OCI-LY1 (cell line): Measurements from ENCODE around the gene HECA.

Experiments used
- H2AFZ ChIP-seq: fragments of 200-600 bp; sonication (generic), shearing (Covaris generic); 2 replicates; pipeline ENCODE4 v1.6.0; 2014; ENCODE audit warnings: antibody characterized with exemption, mild to moderate bottlenecking, low read length
- H3F3A ChIP-seq: fragments of 200-600 bp; sonication (generic), shearing (Covaris generic); 2 replicates; pipeline ENCODE4 v1.6.0; 2014; ENCODE audit warnings: mild to moderate bottlenecking, antibody characterized with exemption, low read length, moderate library complexity; ENCODE audit not compliant: insufficient read depth
- H3K27ac ChIP-seq: fragments of 200-600 bp; sonication (generic); 2 replicates; pipeline ENCODE4 v1.5.1; 2014; ENCODE audit warnings: low read length, mixed run types, mild to moderate bottlenecking, low read depth; ENCODE audit not compliant: poor library complexity, severe bottlenecking
- H3K27me3 ChIP-seq: fragments of 200-600 bp; sonication (generic); 2 replicates; pipeline ENCODE4 v1.6.0; 2014; ENCODE audit warnings: antibody characterized with exemption, mild to moderate bottlenecking, low read length, moderate library complexity; ENCODE audit not compliant: insufficient read depth
- H3K36me3 ChIP-seq: fragments of 200-600 bp; sonication (generic); 2 replicates; pipeline ENCODE4 v1.6.1; 2014; ENCODE audit warnings: mild to moderate bottlenecking, antibody characterized with exemption, low read length, moderate library complexity, mixed read lengths; ENCODE audit not compliant: insufficient read depth
- H3K4me1 ChIP-seq: fragments of 200-600 bp; sonication (generic); 2 replicates; pipeline ENCODE4 v1.5.1; 2014; ENCODE audit warnings: mild to moderate bottlenecking, low read length, moderate library complexity; ENCODE audit not compliant: insufficient read depth, severe bottlenecking
- H3K4me2 ChIP-seq: fragments of 200-600 bp; sonication (generic), shearing (Covaris generic); 2 replicates; pipeline ENCODE4 v1.6.1; 2014; ENCODE audit warnings: low read length
- H3K4me3 ChIP-seq: fragments of 200-600 bp; sonication (generic); 2 replicates; pipeline ENCODE4 v1.5.1; 2014; ENCODE audit warnings: low read length, low read depth, mild to moderate bottlenecking, mixed read lengths; ENCODE audit not compliant: poor library complexity, severe bottlenecking
- H3K79me2 ChIP-seq: fragments of 200-600 bp; shearing (Covaris generic); 2 replicates; pipeline ENCODE4 v1.6.1; 2016; ENCODE audit warnings: mixed run types, low read length, mixed read lengths; ENCODE audit not compliant: insufficient read depth
- H3K9ac ChIP-seq: fragments of 200-600 bp; sonication (generic), shearing (Covaris generic); 2 replicates; pipeline ENCODE4 v1.6.1; 2014; ENCODE audit warnings: mild to moderate bottlenecking, low read length, mixed read lengths
- H3K9me2 ChIP-seq: fragments of 200-600 bp; sonication (generic), shearing (Covaris generic); 2 replicates; pipeline ENCODE4 v1.6.1; 2014; ENCODE audit warnings: low read depth, mild to moderate bottlenecking, low read length, mixed read lengths
- H3K9me3 ChIP-seq: fragments of 200-600 bp; shearing (Covaris generic); 2 replicates; pipeline ENCODE4 v1.6.1; 2014; ENCODE audit warnings: low read length, mixed read lengths
- H4K20me1 ChIP-seq: fragments of 200-600 bp; sonication (generic), shearing (Covaris generic); 2 replicates; pipeline ENCODE4 v1.6.0; 2016; ENCODE audit warnings: mild to moderate bottlenecking, low read length; ENCODE audit not compliant: insufficient read depth
- CTCF ChIP-seq: fragments of 200-600 bp; sonication (generic), shearing (Covaris generic); IDR thresholded peaks from 2 replicates; pipeline ENCODE4 v1.5.1; 2017; ENCODE audit warnings: mild to moderate bottlenecking, antibody characterized with exemption, low read length, moderate library complexity, mixed read lengths
- EZH2 ChIP-seq: fragments of 200-600 bp; sonication (generic), shearing (Covaris generic); IDR thresholded peaks from 2 replicates; pipeline ENCODE4 v1.8.0; 2017; ENCODE audit warnings: borderline replicate concordance, mixed run types, mild to moderate bottlenecking, antibody characterized with exemption, low read length, moderate library complexity, mixed read lengths

Gene HECA

GRCh38 chr6:139175389-139175948 lies 40.6 kb downstream of the HECA start:
- Histone ChIP-seq H3K27me3 (no peaks in the 10 kb centered on the region), H3K27ac (peak overlapping the region; percentile 5), H3K79me2 (no peaks in the 10 kb centered on the region), H3K9ac (no peak overlapping the region), H3F3A (no peaks in the 10 kb centered on the region), H2AFZ (no peak overlapping the region), H4K20me1 (no peaks in the 10 kb centered on the region), H3K4me2 (no peak overlapping the region), H3K4me1 (peaks cover 10% of the 10 kb centered on the region), H3K36me3 (peaks cover 58% of the 10 kb centered on the region), H3K4me3 (no peak overlapping the region), H3K9me3 (no peaks in the 10 kb centered on the region), H3K9me2 (no peaks in the 10 kb centered on the region)
- no peak for TF ChIP-seq CTCF
- no peak for TF ChIP-seq EZH2

DNA sequence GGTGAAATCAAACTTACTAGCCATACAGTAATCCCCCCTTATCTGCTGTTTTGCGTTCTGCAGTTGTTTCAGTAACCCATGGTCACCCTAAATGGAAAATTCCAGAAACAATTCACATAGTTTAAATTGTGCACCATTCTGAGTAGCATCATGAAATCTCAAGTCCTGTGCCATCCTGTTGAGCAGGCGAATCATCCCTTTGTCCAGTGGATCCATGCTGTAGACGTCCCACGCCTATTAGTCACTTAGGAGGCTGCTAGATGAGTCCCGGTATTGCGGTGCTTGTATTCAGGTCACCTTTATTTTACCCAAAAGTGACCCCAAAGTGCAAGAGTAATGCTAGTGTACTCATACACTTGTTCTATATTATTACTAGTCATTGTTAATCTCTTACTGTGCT lies 46.4 kb downstream of the HECA start:
- peaks cover 53% of the 10 kb centered on the region for H3K36me3 ChIP-seq
- TF ChIP-seq CTCF = no peak
- no peak for TF ChIP-seq EZH2

GRCh38 chr6:139184047-139184446 lies 49.2 kb downstream of the HECA start:
- no peaks in the 10 kb centered on the region for H3K79me2 ChIP-seq
- no peaks in the 10 kb centered on the region for H3K9me2 ChIP-seq
- H3K4me2 ChIP-seq = no peak overlapping the region
- no peak overlapping the region for H3K9ac ChIP-seq
- H2AFZ ChIP-seq = no peak overlapping the region
- no peaks in the 10 kb centered on the region for H3K4me1 ChIP-seq
- no peaks in the 10 kb centered on the region for H3K9me3 ChIP-seq
- H3F3A ChIP-seq = no peaks in the 10 kb centered on the region
- no peaks in the 10 kb centered on the region for H3K27me3 ChIP-seq
- peaks cover 26% of the 10 kb centered on the region; the same call in 1 of the 2 replicates for H3K36me3 ChIP-seq
- no peak for TF ChIP-seq EZH2
- no peak for TF ChIP-seq CTCF
- no peak overlapping the region for H3K27ac ChIP-seq
- no peaks in the 10 kb centered on the region for H4K20me1 ChIP-seq
- no peak overlapping the region for H3K4me3 ChIP-seq

More for the DNA sequence above, 46.4 kb downstream of the HECA start:
- Histone ChIP-seq H3K79me2 (no peaks in the 10 kb centered on the region), H3K4me1 (no peaks in the 10 kb centered on the region), H2AFZ (no peak overlapping the region), H3K9me2 (no peaks in the 10 kb centered on the region), H3K9me3 (no peaks in the 10 kb centered on the region), H3K4me2 (no peak overlapping the region), H3K27me3 (no peaks in the 10 kb centered on the region), H3K9ac (no peak overlapping the region), H4K20me1 (no peaks in the 10 kb centered on the region), H3K27ac (no peak overlapping the region), H3F3A (no peaks in the 10 kb centered on the region), H3K4me3 (no peak overlapping the region)
